K562 (cell line): ENCODE data around the gene ST7. TPM values are rescaled to one million over a fixed set of nuclear protein-coding genes. Genes with fewer than 3 reads are reported as not detected.
A peak's percentile ranks its signal among the peaks of the same experiment; 100 is the strongest.

Source experiments
- CBX2 ChIP-seq: fragments of 200-600 bp; sonication (generic); IDR thresholded peaks from one replicate; pipeline ENCODE4 v1.6.1; 2012; ENCODE audit warnings: mild to moderate bottlenecking, low read length, inconsistent platforms; ENCODE audit not compliant: insufficient read depth, poor library complexity, severe bottlenecking
- DIDO1 ChIP-seq: fragments of 450-650 bp; IDR thresholded peaks from 2 replicates; pipeline ENCODE4 v1.6.1; 2016; ENCODE audit warnings: low read depth, missing biosample characterization, missing genetic modification characterization
- ETV5 ChIP-seq: sonication (generic); formaldehyde crosslinking; IDR thresholded peaks from 2 replicates; pipeline ENCODE4 v1.4.0; 2020; ENCODE audit warnings: low read depth, mild to moderate bottlenecking, missing genetic modification reagents
- HDAC2 ChIP-seq: fragments of 450-650 bp; IDR thresholded peaks from 2 replicates; pipeline ENCODE4 v1.6.1; 2016; ENCODE audit warnings: mild to moderate bottlenecking
- LARP7 ChIP-seq: fragments of 450-650 bp; IDR thresholded peaks from 2 replicates; pipeline ENCODE4 v1.6.1; 2016
- LEF1 ChIP-seq: fragments of 450-650 bp; IDR thresholded peaks from 2 replicates; pipeline ENCODE4 v1.6.1; 2016; ENCODE audit warnings: mild to moderate bottlenecking
- MAX ChIP-seq: sonication (generic); formaldehyde crosslinking; IDR thresholded peaks from 2 replicates; pipeline ENCODE4 v1.9.0; 2022; ENCODE audit warnings: mild to moderate bottlenecking, missing genetic modification reagents
- MCM2 ChIP-seq: fragments of 450-650 bp; IDR thresholded peaks from 2 replicates; pipeline ENCODE4 v1.6.1; 2017; ENCODE audit warnings: low read depth, mild to moderate bottlenecking
- MTA3 ChIP-seq: fragments of 450-650 bp; formaldehyde crosslinking; IDR thresholded peaks from 2 replicates; pipeline ENCODE4 v1.6.1; 2017; ENCODE audit warnings: mild to moderate bottlenecking, borderline replicate concordance
- NFATC3 ChIP-seq: fragments of 450-650 bp; IDR thresholded peaks from 2 replicates; pipeline ENCODE4 v1.6.1; 2017; ENCODE audit warnings: mild to moderate bottlenecking
- PBX2 ChIP-seq, 2 experiments: IDR thresholded peaks in 1 of 2; conservative IDR thresholded peaks in 1 of 2; 2 replicates each; pipeline ENCODE4 v1.6.1; 2016; ENCODE audit warnings: low read depth in 2 of 2, mild to moderate bottlenecking in 1 of 2, missing compliant biosample characterization in 1 of 2, missing genetic modification characterization in 1 of 2, moderate library complexity in 1 of 2
- PHF21A ChIP-seq: fragments of 450-650 bp; IDR thresholded peaks from 2 replicates; pipeline ENCODE4 v1.6.1; 2017; ENCODE audit warnings: low read depth, borderline replicate concordance
- POLR2A ChIP-seq: fragments of 450-650 bp; conservative IDR thresholded peaks from 2 replicates; pipeline ENCODE4 v1.6.1; 2016
- RBBP5 ChIP-seq: fragments of 200-600 bp; sonication (generic); IDR thresholded peaks from 2 replicates; pipeline ENCODE4 v1.6.1; 2012; ENCODE audit warnings: borderline replicate concordance, mild to moderate bottlenecking, low read length, control low read depth, inconsistent platforms; ENCODE audit not compliant: insufficient read depth, poor library complexity, severe bottlenecking
- SMARCB1 ChIP-seq: IDR thresholded peaks from 2 replicates; pipeline ENCODE4 v1.6.1; 2011; ENCODE audit warnings: improper control_type of control experiment, low read depth; ENCODE audit not compliant: insufficient read length
- SUPT5H ChIP-seq: fragments of 450-650 bp; IDR thresholded peaks from 2 replicates; pipeline ENCODE4 v1.6.1; 2016
- TAF1 ChIP-seq: IDR thresholded peaks from 2 replicates; pipeline ENCODE4 v1.6.1; 2011; ENCODE audit warnings: mild to moderate bottlenecking, low read length, moderate library complexity; ENCODE audit not compliant: insufficient read depth, control insufficient read depth, severe bottlenecking; ENCODE audit errors: extremely low read depth
- TARDBP ChIP-seq: fragments of 450-650 bp; IDR thresholded peaks from 2 replicates; pipeline ENCODE4 v1.6.1; 2016
- TEAD4 ChIP-seq, 2 experiments: sonication (generic) in 1 of 2; formaldehyde crosslinking in 1 of 2; IDR thresholded peaks; 2 replicates each; pipeline versions ENCODE4 v1.6.1 to v1.8.0; 2012 to 2022; ENCODE audit warnings: borderline replicate concordance in 1 of 2, inconsistent platforms in 1 of 2, low read length in 1 of 2, mild to moderate bottlenecking in 1 of 2, missing genetic modification reagents in 1 of 2
- UBTF ChIP-seq, 2 experiments: IDR thresholded peaks; 2 replicates each; pipeline ENCODE4 v1.6.1; 2012; ENCODE audit warnings: improper control_type of control experiment in 2 of 2, low read depth in 2 of 2, low read length in 2 of 2, borderline replicate concordance in 1 of 2
- ZNF134 ChIP-seq: fragments of 250-450 bp; sonication (Bioruptor Pico); conservative IDR thresholded peaks from 2 replicates; pipeline ENCODE4 v1.4.0; 2020
- ZNF212 ChIP-seq: fragments of 450-650 bp; formaldehyde crosslinking; IDR thresholded peaks from 2 replicates; pipeline ENCODE4 v1.4.0; 2020; ENCODE audit warnings: mild to moderate bottlenecking
- ZNF707 ChIP-seq: fragments of 250-450 bp; sonication (Bioruptor Pico); conservative IDR thresholded peaks from 2 replicates; pipeline ENCODE4 v1.8.0; 2022; ENCODE audit warnings: inconsistent platforms, mild to moderate bottlenecking, moderate library complexity
- ZSCAN29 ChIP-seq: fragments of 450-650 bp; IDR thresholded peaks from 2 replicates; pipeline ENCODE4 v1.6.1; 2017
- polyA plus RNA-seq, 8 experiments: library from polyadenylated mRNA; depleted of rRNA in 4 of 8; stranded (reverse) in 5 of 8; unstranded in 3 of 8; fragments of >200 nt; fragmentation: Nextera tagmentation in 2 of 8; fragmentation: Illumina TruSeq in 1 of 8; extraction: Ambion mirVana in 2 of 8; extraction: Trizol in 1 of 8; gene quantifications; 2 replicates each; pipeline versions ENCODE4 v1.2.1 to v1.2.3, GENCODE V29; 2011 to 2014; ENCODE audit warnings: inconsistent platforms in 1 of 8, missing spikeins in 1 of 8
- total RNA-seq, 7 experiments: library from RNA; depleted of rRNA in 6 of 7; stranded (reverse); fragments of >200 nt in 6 of 7; fragmentation: Illumina TruSeq in 2 of 7; extraction: Trizol in 2 of 7; gene quantifications; 2 replicates each; pipeline versions ENCODE4 v1.2.1 to v1.2.3, GENCODE V29; 2011 to 2021; ENCODE audit warnings: low replicate concordance in 1 of 7

The ST7 gene
- total and polyA plus RNA-seq, 9 of the 15 experiments (the other 6 are each of a cell fraction or from before 2014, with no cell fraction given), result 23.9 to 56.3 (median 36.9) TPM

GRCh38 chr7:116952635-116953371 lies 498 bp upstream of the ST7 start (continued):
- TF ChIP-seq CBX2 (no peak), UBTF (IDR thresholded peaks at IDR 0.05; ENCODE audit: borderline replicate concordance in 1 of 2, low read depth in 2 of 2, low read length in 2 of 2) (peak in 1 of 2 experiments; percentile 32; a peak in 2 of 4 replicates), TAF1 (peak; percentile 41), MTA3 (peak; percentile 86), TARDBP (peak; percentile 52; the same call in 1 of the 2 replicates), PHF21A (peak; percentile 97; the same call in 1 of the 2 replicates), LEF1 (peak; percentile 71), PBX2 (CRISPR knock-in tag; IDR thresholded peaks at IDR 0.05; ENCODE audit: low read depth) (no peak), PBX2 (tag; conservative IDR thresholded peaks at IDR 0.05; ENCODE audit: low read depth) (peak; percentile 92), RBBP5 (peak; percentile 71), NFATC3 (0 out of 2 replicates have a peak, but pooled peaks have one; percentile 16), POLR2A (peak; percentile 64), ZNF707 (CRISPR knock-in tag) (no peak), LARP7 (no peak), SUPT5H (peak; percentile 28; the same call in 1 of the 2 replicates), SMARCB1 (no peak), ZSCAN29 (peak; percentile 47; the same call in 1 of the 2 replicates), MAX (CRISPR knock-in tag) (peak; percentile 61), ZNF134 (CRISPR knock-in tag) (no peak), ZNF212 (CRISPR knock-in tag) (no peak), ETV5 (no peak), TEAD4 (IDR thresholded peaks at IDR 0.05; ENCODE audit: low read length) (peak; percentile 59; the same call in 1 of the 2 replicates), TEAD4 (CRISPR knock-in tag; IDR thresholded peaks at IDR 0.05; ENCODE audit: borderline replicate concordance) (no peak), DIDO1 (tag) (no peak), MCM2 (peak; percentile 46; the same call in 1 of the 2 replicates), HDAC2 (peak; percentile 79)
